Measurements from ENCODE around the gene VWA3A.
"Not testable (repeated sequence)": the region's sequence is repeated elsewhere in the genome, so short reads cannot be mapped to it uniquely, and the experiment has no call there.

Gene VWA3A

DNA sequence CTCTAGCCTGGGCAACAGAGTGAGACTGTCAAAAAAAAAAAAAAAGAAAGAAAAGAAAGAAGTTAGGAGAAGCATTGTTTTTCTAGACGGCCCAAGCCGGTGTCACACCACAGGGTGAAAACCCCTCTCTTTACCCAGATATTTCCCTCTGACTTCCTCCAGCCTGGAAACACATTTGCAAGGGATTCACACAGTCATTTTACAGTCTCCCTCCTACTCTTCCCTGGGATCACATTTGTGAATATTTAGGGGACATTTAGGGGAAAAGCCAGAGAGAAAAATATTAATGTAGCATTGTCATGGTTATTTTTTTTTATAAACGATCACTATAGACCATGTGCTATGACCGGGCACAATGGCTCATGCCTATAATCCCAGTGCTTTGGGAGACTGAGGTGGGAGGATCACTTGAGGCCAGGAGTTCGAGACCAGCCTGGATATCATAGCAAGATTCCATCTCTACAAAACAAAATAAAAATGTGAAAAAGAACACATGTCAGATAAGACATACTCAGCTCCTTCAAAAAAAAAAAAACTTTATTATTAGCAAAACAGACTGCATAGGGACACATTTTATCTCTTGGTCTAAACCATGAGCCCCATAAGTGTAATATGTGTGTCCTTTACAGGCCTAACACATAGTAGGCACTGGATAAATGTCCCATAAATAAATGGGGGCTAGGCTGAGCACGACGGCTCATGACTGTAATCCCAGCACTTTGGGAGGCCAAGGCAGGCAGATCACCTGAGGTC, 59.1 kb downstream of the VWA3A start:
- Histone ChIP-seq H3K9ac (ENCODE audit: low read length) (no peak overlapping the region), H3K27me3 (ENCODE audit: control insufficient read depth, insufficient read depth, low read length) (no peaks in the 10 kb centered on the region), H3K4me1 (ENCODE audit: control insufficient read depth, insufficient read depth, low read length) (no peaks in the 10 kb centered on the region), H3K9me3 (ENCODE audit: control insufficient read depth, low read length) (no peaks in the 10 kb centered on the region), H3K4me3 (ENCODE audit: low read length) (no peak overlapping the region), H3K36me3 (ENCODE audit: control insufficient read depth, insufficient read depth, low read length) (no peaks in the 10 kb centered on the region)

DNA sequence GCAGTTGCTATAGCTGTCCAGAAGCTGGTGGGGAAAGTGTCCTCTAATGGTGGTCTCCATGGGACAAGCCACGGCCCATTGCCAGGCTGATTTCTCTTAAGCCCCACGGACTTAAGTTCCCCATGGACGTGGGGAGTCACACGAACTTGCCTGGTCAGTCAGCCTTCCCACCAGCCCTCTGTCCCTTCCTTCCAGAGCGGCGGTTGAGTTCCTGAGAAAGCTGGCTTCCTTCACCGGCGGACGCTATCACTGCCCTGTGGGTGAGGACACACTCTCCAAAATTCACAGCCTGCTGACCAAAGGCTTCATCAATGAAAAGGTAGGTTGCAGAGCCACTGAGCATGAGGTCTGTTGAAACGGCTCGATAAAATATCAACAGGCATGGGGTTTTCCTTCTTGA, 60.0 kb downstream of the VWA3A start:
- no peaks in the 10 kb centered on the region for H3K27me3 ChIP-seq (ENCODE audit: control insufficient read depth, insufficient read depth, low read length)
- H3K36me3 ChIP-seq (ENCODE audit: control insufficient read depth, insufficient read depth, low read length) = no peaks in the 10 kb centered on the region
- H3K4me3 ChIP-seq (ENCODE audit: low read length) = no peak overlapping the region
- H3K9me3 ChIP-seq (ENCODE audit: control insufficient read depth, low read length) = no peaks in the 10 kb centered on the region
- H3K4me1 ChIP-seq (ENCODE audit: control insufficient read depth, insufficient read depth, low read length) = no peaks in the 10 kb centered on the region
- no peak overlapping the region for H3K9ac ChIP-seq (ENCODE audit: low read length)

DNA sequence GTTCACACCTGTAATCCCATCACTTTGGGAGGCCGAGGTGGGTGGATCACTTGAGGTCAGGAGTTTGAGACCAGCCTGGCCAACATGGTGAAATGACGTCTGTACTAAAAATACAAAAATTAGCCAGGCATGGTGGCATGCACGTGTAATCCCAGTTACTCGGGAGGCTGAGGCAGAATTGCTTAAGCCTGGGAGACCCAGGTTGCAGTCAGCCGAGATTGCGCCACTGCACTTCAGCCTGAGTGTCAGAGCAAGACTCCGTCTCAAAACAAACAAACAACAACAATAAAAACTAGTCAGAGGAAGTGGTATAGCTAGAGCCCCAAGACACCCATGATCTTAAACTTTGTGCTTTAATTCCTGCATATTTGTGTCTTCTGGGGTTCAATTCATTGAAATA, 60.7 kb downstream of the VWA3A start:
- H3K36me3 ChIP-seq (ENCODE audit: control insufficient read depth, insufficient read depth, low read length); H3K9me3 ChIP-seq (ENCODE audit: control insufficient read depth, low read length); H3K27me3 ChIP-seq (ENCODE audit: control insufficient read depth, insufficient read depth, low read length); H3K9ac ChIP-seq (ENCODE audit: low read length); H3K4me1 ChIP-seq (ENCODE audit: control insufficient read depth, insufficient read depth, low read length); H3K4me3 ChIP-seq (ENCODE audit: low read length): not testable (repeated sequence)

DNA sequence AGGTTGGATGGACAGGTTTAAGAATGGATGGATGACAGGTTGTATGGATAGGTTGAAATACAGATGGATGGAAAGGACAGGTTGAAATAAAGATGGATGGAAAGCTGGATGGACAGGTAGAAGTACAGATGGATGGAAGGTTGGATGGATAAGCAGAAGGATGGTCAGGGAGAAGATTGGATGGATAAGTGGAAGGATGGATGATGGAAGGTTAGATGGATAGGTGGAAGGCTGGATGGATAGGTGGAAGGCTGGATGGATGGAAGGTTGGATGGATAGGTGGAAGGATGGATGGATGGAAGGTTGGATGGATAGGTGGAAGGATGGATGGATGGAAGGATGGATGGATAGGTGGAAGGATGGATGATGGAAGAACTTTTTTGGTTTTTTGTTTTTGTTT, 69.1 kb downstream of the VWA3A start:
- Histone ChIP-seq H3K27me3 (ENCODE audit: control insufficient read depth, insufficient read depth, low read length) (peaks cover 17% of the 10 kb centered on the region), H3K9me3 (ENCODE audit: control insufficient read depth, low read length) (no peaks in the 10 kb centered on the region), H3K4me3 (ENCODE audit: low read length) (no peak overlapping the region), H3K4me1 (ENCODE audit: control insufficient read depth, insufficient read depth, low read length) (peaks cover 5% of the 10 kb centered on the region), H3K9ac (ENCODE audit: low read length) (no peak overlapping the region), H3K36me3 (ENCODE audit: control insufficient read depth, insufficient read depth, low read length) (no peaks in the 10 kb centered on the region)

DNA sequence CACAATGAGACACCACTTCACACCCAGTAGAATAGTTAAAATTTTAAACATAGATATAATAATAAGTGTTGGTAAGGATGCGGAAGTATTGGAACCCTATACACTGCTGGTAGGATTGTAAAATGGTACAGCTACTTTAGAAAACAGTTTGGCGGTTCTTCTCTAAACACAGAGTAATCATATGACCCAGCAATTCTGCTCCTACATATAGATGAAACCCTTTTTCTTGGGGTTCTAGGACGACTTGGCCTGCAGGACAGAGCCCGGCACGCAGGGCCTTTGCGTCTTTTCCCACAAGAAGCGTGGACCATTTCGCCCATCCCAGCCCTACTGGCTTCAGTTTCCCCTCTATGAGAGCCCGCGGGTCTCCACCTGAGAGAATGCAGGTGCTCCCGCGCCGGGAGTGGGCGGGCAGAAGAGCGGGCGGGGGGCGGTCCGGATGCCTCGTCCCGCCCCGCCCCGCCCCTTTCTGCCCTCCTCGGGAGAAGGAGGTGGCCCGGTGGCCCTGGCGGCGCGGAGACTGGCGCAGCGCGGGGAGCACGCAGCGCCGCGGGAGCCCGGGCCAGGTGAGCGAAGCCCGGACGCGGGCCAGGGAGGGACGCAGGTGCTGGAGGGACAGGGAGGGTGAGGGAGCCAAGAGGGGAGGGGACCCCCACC, 69.8 kb downstream of the VWA3A start, which contains the start of gene SDR42E2:
TSS of gene SDR42E2 (plus strand) at position 508 of the 657 bp plus-strand sequence. CDS start 3,077 bp downstream, outside the sequence.
- peaks cover 5% of the 10 kb centered on the region for H3K4me1 ChIP-seq (ENCODE audit: control insufficient read depth, insufficient read depth, low read length)
- peaks cover 17% of the 10 kb centered on the region for H3K27me3 ChIP-seq (ENCODE audit: control insufficient read depth, insufficient read depth, low read length)
- no peak within 1 kb of the TSS for H3K4me3 ChIP-seq (ENCODE audit: low read length)
- no peaks in the 10 kb centered on the region for H3K36me3 ChIP-seq (ENCODE audit: control insufficient read depth, insufficient read depth, low read length)
- no peaks in the 10 kb centered on the region for H3K9me3 ChIP-seq (ENCODE audit: control insufficient read depth, low read length)
- no peak within 1 kb of the TSS for H3K9ac ChIP-seq (ENCODE audit: low read length)

DNA sequence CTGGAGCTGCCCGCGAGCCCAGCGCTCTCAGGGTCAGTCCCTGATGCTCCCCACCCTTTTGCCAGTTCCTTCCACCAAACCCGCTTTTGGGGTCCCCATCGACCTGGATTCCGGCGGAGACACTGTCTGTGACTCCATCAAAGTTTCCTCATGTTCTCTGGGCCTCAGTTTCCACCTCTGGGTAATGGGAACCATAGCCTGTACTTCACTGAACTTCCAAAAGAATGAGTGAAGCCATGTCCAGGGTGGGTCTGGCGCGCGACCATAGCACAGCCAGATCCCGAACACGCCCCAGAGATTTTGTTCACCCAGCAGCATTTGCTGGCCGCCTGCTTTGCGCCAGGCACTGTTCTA, 70.3 kb downstream of the VWA3A start:
- Histone ChIP-seq H3K9ac (ENCODE audit: low read length) (no peak overlapping the region), H3K9me3 (ENCODE audit: control insufficient read depth, low read length) (no peaks in the 10 kb centered on the region), H3K4me1 (ENCODE audit: control insufficient read depth, insufficient read depth, low read length) (peaks cover 5% of the 10 kb centered on the region), H3K27me3 (ENCODE audit: control insufficient read depth, insufficient read depth, low read length) (peaks cover 17% of the 10 kb centered on the region), H3K4me3 (ENCODE audit: low read length) (no peak overlapping the region), H3K36me3 (ENCODE audit: control insufficient read depth, insufficient read depth, low read length) (no peaks in the 10 kb centered on the region)

DNA sequence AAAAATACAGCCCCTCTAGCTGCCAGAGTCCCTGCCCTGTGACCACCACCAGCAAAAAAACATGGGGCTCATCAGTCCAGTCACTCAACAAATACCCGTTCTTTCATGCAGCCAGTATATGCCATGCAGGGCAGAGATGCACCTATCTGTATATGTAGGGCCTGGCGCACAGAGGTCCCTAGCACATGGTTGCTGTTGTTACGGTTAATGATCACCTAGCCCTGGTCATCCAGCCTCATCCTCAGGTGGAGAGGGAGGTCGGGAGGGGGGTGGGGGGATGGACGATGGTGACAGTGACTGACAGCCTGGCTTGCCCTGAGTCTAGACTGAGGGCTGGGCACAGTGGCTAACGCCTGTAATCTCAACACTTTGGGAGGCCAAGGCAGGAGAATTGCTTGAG, 71.5 kb downstream of the VWA3A start:
- H3K9me3 ChIP-seq (ENCODE audit: control insufficient read depth, low read length) = no peaks in the 10 kb centered on the region
- peaks cover 17% of the 10 kb centered on the region for H3K27me3 ChIP-seq (ENCODE audit: control insufficient read depth, insufficient read depth, low read length)
- no peak overlapping the region for H3K4me3 ChIP-seq (ENCODE audit: low read length)
- no peak overlapping the region for H3K9ac ChIP-seq (ENCODE audit: low read length)
- no peaks in the 10 kb centered on the region for H3K36me3 ChIP-seq (ENCODE audit: control insufficient read depth, insufficient read depth, low read length)
- peaks cover 5% of the 10 kb centered on the region for H3K4me1 ChIP-seq (ENCODE audit: control insufficient read depth, insufficient read depth, low read length)

DNA sequence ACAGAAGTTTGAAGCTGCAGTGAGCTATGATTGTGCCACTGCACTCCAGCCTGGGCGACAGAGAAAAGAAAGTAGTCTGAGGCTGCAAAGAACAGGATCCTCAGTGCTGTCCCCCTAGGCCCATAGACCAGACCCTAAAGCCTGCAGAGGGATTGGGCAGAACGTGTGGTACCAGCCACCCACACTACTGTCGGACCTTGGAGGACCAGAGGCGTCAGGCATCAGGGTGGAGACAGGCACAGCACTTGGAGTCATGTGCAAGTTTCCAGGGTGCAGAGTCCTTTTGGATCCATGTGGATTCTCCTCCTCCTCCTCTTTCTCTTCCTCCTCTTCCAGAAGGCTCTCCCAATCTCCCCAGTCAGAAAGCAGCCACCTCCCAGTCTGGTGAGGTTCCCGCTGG, 72.1 kb downstream of the VWA3A start:
- peaks cover 17% of the 10 kb centered on the region for H3K27me3 ChIP-seq (ENCODE audit: control insufficient read depth, insufficient read depth, low read length)
- no peaks in the 10 kb centered on the region for H3K9me3 ChIP-seq (ENCODE audit: control insufficient read depth, low read length)
- peaks cover 5% of the 10 kb centered on the region for H3K4me1 ChIP-seq (ENCODE audit: control insufficient read depth, insufficient read depth, low read length)
- no peaks in the 10 kb centered on the region for H3K36me3 ChIP-seq (ENCODE audit: control insufficient read depth, insufficient read depth, low read length)
- no peak overlapping the region for H3K9ac ChIP-seq (ENCODE audit: low read length)
- H3K4me3 ChIP-seq (ENCODE audit: low read length) = no peak overlapping the region

DNA sequence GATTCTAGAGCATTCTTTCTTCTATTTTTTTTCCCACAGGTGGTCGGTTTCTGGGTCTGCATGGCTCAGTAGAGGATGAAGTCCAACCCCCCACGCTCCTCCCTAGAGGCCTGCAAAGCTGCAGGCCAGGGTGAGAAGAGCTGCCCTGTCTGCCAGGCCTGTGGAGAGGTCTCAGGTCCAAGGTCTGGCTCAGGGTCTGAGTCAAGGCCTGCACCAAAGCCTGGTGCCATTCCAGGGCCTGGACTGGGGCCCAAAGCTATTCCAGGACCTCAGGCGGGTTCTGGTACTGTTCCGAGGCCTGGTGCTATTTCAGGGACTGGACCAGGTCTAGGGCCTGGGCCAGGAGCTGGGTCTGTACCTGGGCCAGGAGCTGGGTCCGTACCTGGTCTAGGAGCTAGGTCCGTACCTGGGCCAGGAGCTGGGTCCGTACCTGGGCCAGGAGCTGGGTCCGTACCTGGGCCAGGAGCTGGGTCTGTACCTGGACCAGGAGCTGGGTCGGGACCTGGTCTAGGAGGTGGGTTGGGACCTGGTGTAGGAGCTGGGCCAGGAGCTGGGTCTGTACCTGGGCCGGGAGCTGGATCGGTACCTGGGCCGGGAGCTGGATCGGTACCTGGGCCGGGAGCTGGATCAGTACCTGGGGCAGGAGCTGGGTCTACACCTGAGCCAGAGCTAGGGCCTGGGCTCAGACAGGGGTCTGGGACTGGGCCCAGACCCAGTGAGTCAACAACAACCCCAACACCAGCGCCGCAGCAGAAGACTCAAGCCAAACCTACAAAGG, 73.4 kb downstream of the VWA3A start:
- peaks cover 12% of the 10 kb centered on the region for H3K27me3 ChIP-seq (ENCODE audit: control insufficient read depth, insufficient read depth, low read length)
- H3K9me3 ChIP-seq (ENCODE audit: control insufficient read depth, low read length) = no peaks in the 10 kb centered on the region
- H3K9ac ChIP-seq (ENCODE audit: low read length) = no peak overlapping the region
- H3K4me3 ChIP-seq (ENCODE audit: low read length) = no peak overlapping the region
- H3K36me3 ChIP-seq (ENCODE audit: control insufficient read depth, insufficient read depth, low read length) = no peaks in the 10 kb centered on the region
- peaks cover 5% of the 10 kb centered on the region for H3K4me1 ChIP-seq (ENCODE audit: control insufficient read depth, insufficient read depth, low read length)

DNA sequence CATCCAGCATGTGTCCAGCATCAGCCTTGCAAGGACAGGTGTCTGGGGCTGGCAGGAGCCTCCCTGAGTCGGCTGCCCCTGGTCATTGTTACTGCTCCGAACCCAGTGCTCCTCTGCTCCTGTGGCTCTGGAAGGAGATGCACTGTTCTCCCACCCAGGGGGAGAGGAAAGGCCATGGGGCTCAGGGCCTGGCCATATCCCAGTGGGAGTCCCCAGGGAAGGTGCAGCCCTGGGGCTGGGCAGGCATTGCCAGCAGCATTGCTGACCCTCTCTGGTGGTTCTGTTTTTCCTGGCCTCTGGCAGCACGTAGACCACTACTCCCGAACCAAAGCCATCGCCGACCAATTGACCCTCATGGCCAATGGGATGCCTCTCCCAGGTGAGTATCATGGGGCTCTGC, 79.6 kb downstream of the VWA3A start:
- H3K9ac ChIP-seq (ENCODE audit: low read length) = no peak overlapping the region
- no peaks in the 10 kb centered on the region for H3K36me3 ChIP-seq (ENCODE audit: control insufficient read depth, insufficient read depth, low read length)
- H3K27me3 ChIP-seq (ENCODE audit: control insufficient read depth, insufficient read depth, low read length) = no peaks in the 10 kb centered on the region
- no peak overlapping the region for H3K4me3 ChIP-seq (ENCODE audit: low read length)
- H3K9me3 ChIP-seq (ENCODE audit: control insufficient read depth, low read length) = no peaks in the 10 kb centered on the region
- H3K4me1 ChIP-seq (ENCODE audit: control insufficient read depth, insufficient read depth, low read length) = no peaks in the 10 kb centered on the region

DNA sequence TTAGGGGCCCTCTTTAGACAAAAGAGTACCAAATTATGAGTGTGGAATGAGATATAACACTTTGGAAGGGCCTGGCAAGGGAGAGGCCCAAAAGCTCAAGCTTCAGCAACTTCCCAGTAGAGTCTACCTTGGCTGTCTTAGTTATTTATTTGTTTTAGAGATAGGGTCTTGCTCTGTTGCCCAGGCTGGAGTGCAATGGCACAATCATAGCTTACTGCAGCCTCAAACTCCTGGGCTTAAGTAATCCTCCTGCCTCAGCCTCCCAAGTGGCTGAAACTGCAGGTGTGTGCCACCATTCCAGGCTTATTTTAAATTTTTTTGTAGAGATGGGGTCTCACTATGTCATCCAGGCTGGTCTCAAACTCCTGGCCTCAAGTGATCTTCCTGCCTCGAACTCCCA, 80.3 kb downstream of the VWA3A start:
- not testable (repeated sequence) for H3K9ac ChIP-seq (ENCODE audit: low read length); H3K4me1 ChIP-seq (ENCODE audit: control insufficient read depth, insufficient read depth, low read length); H3K36me3 ChIP-seq (ENCODE audit: control insufficient read depth, insufficient read depth, low read length); H3K9me3 ChIP-seq (ENCODE audit: control insufficient read depth, low read length); H3K4me3 ChIP-seq (ENCODE audit: low read length); H3K27me3 ChIP-seq (ENCODE audit: control insufficient read depth, insufficient read depth, low read length)

DNA sequence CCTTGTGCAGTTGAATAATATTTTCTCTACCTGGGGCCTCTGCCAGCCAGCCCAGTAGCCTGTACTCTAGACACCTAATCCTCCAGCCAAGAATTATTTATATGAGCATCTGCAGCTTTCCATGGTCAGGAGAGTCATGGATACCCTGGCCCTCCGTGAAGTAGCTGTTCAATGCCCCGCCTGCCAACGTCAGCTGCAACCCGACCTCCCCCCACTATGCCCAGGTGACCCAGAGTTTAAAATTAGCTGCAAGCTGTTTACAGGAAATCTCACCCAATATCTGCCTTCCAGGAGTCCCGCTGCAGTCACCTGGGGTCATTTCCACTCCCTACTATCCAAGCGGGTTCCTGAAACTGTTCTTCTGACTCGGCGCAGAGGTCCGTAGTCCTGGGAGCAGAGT, 82.3 kb downstream of the VWA3A start:
- Histone ChIP-seq H3K36me3 (ENCODE audit: control insufficient read depth, insufficient read depth, low read length) (no peaks in the 10 kb centered on the region), H3K4me1 (ENCODE audit: control insufficient read depth, insufficient read depth, low read length) (no peaks in the 10 kb centered on the region), H3K27me3 (ENCODE audit: control insufficient read depth, insufficient read depth, low read length) (no peaks in the 10 kb centered on the region), H3K4me3 (ENCODE audit: low read length) (no peak overlapping the region), H3K9ac (ENCODE audit: low read length) (no peak overlapping the region), H3K9me3 (ENCODE audit: control insufficient read depth, low read length) (no peaks in the 10 kb centered on the region)
